Retinal pigment epithelial cell (primary cell): ENCODE data around the gene TRAPPC6A.

Source experiments
- DNase-seq: peaks from one replicate; pipeline ENCODE4 v3.0.0-alpha.2; 2010; ENCODE audit warnings: low read depth
- H3K4me3 ChIP-seq: 2 replicates; pipeline ENCODE4 v1.5.1; 2011; ENCODE audit warnings: mild to moderate bottlenecking, low read length, control low read depth, moderate library complexity
- CTCF ChIP-seq: conservative IDR thresholded peaks from 2 replicates; pipeline ENCODE4 v1.5.1; 2011; ENCODE audit warnings: low read depth, low read length, control low read depth, inconsistent platforms

Gene TRAPPC6A

GRCh38 chr19:45177817-45178261, at the start of gene TRAPPC6A:
TSS of gene TRAPPC6A (minus strand) at chr19:45178237. CDS start at chr19:45178218, 19 bp downstream.
- TF ChIP-seq CTCF: no peak
- DNase-seq: no peak
- peak within 1 kb of the TSS; percentile 97 for H3K4me3 ChIP-seq

GRCh38 chr19:45224645-45225044, 46.6 kb upstream of the TRAPPC6A start:
- no peak for TF ChIP-seq CTCF
- H3K4me3 ChIP-seq: no peak overlapping the region
- DNase-seq: no peak

GRCh38 chr19:45223879-45224278, 45.8 kb upstream of the TRAPPC6A start:
- DNase-seq: no peak
- H3K4me3 ChIP-seq: no peak overlapping the region
- no peak for TF ChIP-seq CTCF

- no peak for DNase-seq
Measured at GRCh38 chr19:45222724-45223123, 44.7 kb upstream of the TRAPPC6A start.

GRCh38 chr19:45218911-45219743, 41.1 kb upstream of the TRAPPC6A start:
- DNase-seq: no peak
- H3K4me3 ChIP-seq: no peak overlapping the region
- no peak for TF ChIP-seq CTCF

More at GRCh38 chr19:45222724-45223123, 44.7 kb upstream of the TRAPPC6A start:
- H3K4me3 ChIP-seq: no peak overlapping the region
- TF ChIP-seq CTCF: no peak

- no peak overlapping the region for H3K4me3 ChIP-seq
Measured at GRCh38 chr19:45218426-45218825, 40.4 kb upstream of the TRAPPC6A start.

More at GRCh38 chr19:45218426-45218825, 40.4 kb upstream of the TRAPPC6A start:
- DNase-seq: no peak
- TF ChIP-seq CTCF: no peak
